Measurements from ENCODE around the gene PDIA6. TPM values are rescaled to one million over a fixed set of nuclear protein-coding genes. Genes with fewer than 3 reads are reported as not detected.

Gene PDIA6
- total RNA-seq, 4 donors from 2014 or later = 86.9 to 146 (median 114) TPM

DNA sequence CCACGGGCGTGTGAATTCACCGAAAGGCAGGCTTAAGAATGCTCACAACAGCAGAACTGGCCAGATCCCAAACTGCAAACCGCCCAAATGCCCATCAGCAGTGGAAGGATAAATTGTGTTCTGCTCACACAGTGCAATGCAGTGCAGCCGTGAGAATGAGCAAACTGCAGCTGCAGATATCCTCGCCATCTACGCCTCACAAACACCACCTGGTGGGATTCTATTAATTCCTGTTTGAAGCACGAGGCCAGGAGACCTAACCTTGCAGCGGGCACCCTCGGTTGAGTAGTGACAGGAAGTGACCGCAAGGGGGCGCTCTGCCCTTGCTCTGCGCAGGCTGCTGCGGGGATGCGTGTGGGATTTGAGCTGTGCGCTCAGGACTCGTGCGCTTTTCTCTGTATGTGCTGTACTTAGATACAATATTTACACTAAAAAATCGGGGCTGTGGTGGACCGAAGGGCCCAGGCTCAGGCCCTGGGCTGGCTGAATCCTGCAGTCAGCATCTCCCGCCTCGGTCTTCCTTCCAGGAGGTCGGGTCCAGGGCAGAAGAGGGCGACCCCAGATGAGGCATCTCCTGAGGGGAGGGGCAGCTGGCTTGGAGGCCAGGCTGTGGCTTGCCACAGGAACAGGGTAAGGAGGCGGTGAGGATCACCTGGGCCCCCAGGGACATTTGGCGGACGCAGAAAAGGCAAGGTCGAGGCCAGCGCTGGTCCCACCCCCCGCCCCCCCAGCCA, 19.8 kb upstream of the PDIA6 start:
- DNase-seq (ENCODE audit: low spot score) (peak; percentile 62), ATAC-seq (ENCODE audit: low FRiP score) (peak; percentile 82)
- peak in 2 of 3 donors; percentile 36 to 77 for TF ChIP-seq CTCF (IDR thresholded peaks at IDR 0.05)

- TF ChIP-seq CTCF (IDR thresholded peaks at IDR 0.05) = no peak
- no peak for DNase-seq (ENCODE audit: low spot score)
- ATAC-seq (ENCODE audit: low FRiP score) = no peak
Observed at GRCh38 chr2:10831400-10831985, 18.9 kb upstream of the PDIA6 start.

- DNase-seq (ENCODE audit: low spot score) (no peak), ATAC-seq (ENCODE audit: low FRiP score) (no peak)
- TF ChIP-seq CTCF (IDR thresholded peaks at IDR 0.05) = no peak
Observed at GRCh38 chr2:10830641-10831399, 18.2 kb upstream of the PDIA6 start.

- ATAC-seq (ENCODE audit: low FRiP score) (no peak), DNase-seq (ENCODE audit: low spot score) (no peak)
- TF ChIP-seq CTCF (IDR thresholded peaks at IDR 0.05) = no peak
Observed at GRCh38 chr2:10830203-10830602, 17.6 kb upstream of the PDIA6 start.

DNA sequence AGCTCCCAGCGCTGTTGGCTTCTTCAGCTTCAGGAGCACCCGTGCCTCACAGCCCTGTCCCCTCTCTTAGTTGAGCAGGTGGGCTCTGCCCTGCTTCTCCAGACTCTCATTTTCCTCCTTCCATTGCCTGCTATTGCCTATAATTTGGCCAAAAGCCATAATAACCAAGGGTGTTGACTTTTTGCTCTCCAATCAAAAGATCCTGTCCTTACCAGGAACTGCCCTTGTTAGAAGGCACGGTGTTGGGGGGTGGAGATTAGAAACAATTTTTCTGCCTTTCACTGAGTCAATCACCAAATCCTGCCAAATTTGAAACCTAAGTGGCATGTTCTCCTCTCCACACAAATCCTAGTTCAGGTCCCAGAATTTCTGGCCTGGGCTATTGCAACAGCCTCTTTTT, 16.7 kb upstream of the PDIA6 start:
- DNase-seq (ENCODE audit: low spot score) (no peak), ATAC-seq (ENCODE audit: low FRiP score) (no peak)
- TF ChIP-seq CTCF (IDR thresholded peaks at IDR 0.05) = no peak

GRCh38 chr2:10828346-10828745, 15.8 kb upstream of the PDIA6 start:
- DNase-seq (ENCODE audit: low spot score) = no peak
- no peak for TF ChIP-seq CTCF (IDR thresholded peaks at IDR 0.05)
- no peak for ATAC-seq (ENCODE audit: low FRiP score)
